HS-27A (cell line): ENCODE data around the gene TERB2.
"Not testable (repeated sequence)": the region's sequence is repeated elsewhere in the genome, so short reads cannot be mapped to it uniquely, and the experiment has no call there.

Source experiments
- DNase-seq: peaks from one replicate; pipeline ENCODE4 v3.0.0-alpha.2; 2012; ENCODE audit warnings: low read depth, missing footprints

Gene TERB2

GRCh38 chr15:44956388-44956787 is at the start of gene TERB2:
Gene TERB2 (plus strand): TSS chr15:44956687. CDS start chr15:44956719, 32 bp downstream.
- no peak for DNase-seq

GRCh38 chr15:44909423-44909822 is 47.1 kb upstream of the TERB2 start:
- DNase-seq, result no peak

- DNase-seq, result no peak
Measured at GRCh38 chr15:44910981-44911625, 45.4 kb upstream of the TERB2 start.

GRCh38 chr15:44912186-44912585 is 44.3 kb upstream of the TERB2 start:
- not testable (repeated sequence) for DNase-seq

GRCh38 chr15:44912974-44913448 is 43.5 kb upstream of the TERB2 start:
- not testable (repeated sequence) for DNase-seq

- no peak for DNase-seq
Measured at GRCh38 chr15:44918136-44918535, 38.4 kb upstream of the TERB2 start.

- DNase-seq, result not testable (repeated sequence)
Measured at GRCh38 chr15:44928658-44929057, 27.8 kb upstream of the TERB2 start.

- not testable (repeated sequence) for DNase-seq
Measured at GRCh38 chr15:44930283-44930682, 26.2 kb upstream of the TERB2 start.

GRCh38 chr15:44958302-44958701 is 1.8 kb downstream of the TERB2 start:
- not testable (repeated sequence) for DNase-seq

- no peak for DNase-seq
Measured at GRCh38 chr15:44968475-44968874, 12.0 kb downstream of the TERB2 start.

- no peak for DNase-seq
Measured at GRCh38 chr15:44971036-44971435, 14.5 kb downstream of the TERB2 start.

- DNase-seq, result not testable (repeated sequence)
Measured at GRCh38 chr15:44976183-44976582, 19.7 kb downstream of the TERB2 start.

- DNase-seq, result not testable (repeated sequence)
Measured at GRCh38 chr15:44977781-44978180, 21.3 kb downstream of the TERB2 start.

- DNase-seq, result not testable (repeated sequence)
Measured at GRCh38 chr15:44979617-44980339, 23.3 kb downstream of the TERB2 start.

- not testable (repeated sequence) for DNase-seq
Measured at GRCh38 chr15:44984144-44984543, 27.7 kb downstream of the TERB2 start.

- DNase-seq, result not testable (repeated sequence)
Measured at GRCh38 chr15:44986346-44987055, 30.0 kb downstream of the TERB2 start.

GRCh38 chr15:44987711-44988110 is 31.2 kb downstream of the TERB2 start:
- not testable (repeated sequence) for DNase-seq

- not testable (repeated sequence) for DNase-seq
Measured at GRCh38 chr15:44988184-44988869, 31.8 kb downstream of the TERB2 start.

- DNase-seq, result not testable (repeated sequence)
Measured at GRCh38 chr15:44988870-44989219, 32.4 kb downstream of the TERB2 start.

- DNase-seq, result not testable (repeated sequence)
Measured at GRCh38 chr15:44997632-44998031, 41.1 kb downstream of the TERB2 start.

- no peak for DNase-seq
Measured at GRCh38 chr15:44999105-44999504, 42.6 kb downstream of the TERB2 start.

GRCh38 chr15:45001180-45001579 is 44.7 kb downstream of the TERB2 start:
- not testable (repeated sequence) for DNase-seq
